ENCODE measurements around the gene DCLK2. TPM values are rescaled to one million over a fixed set of nuclear protein-coding genes. Genes with fewer than 3 reads are reported as not detected.

DCLK2 gene
- total RNA-seq, 1 experiment from 2014 or later = 2.7 TPM

- no peak overlapping the region for H3K27ac ChIP-seq (ENCODE audit: low read depth, low read length)
- H3K79me2 ChIP-seq (ENCODE audit: insufficient read depth, low read length) = no peaks in the 10 kb centered on the region
- no peak for DNase-seq (ENCODE audit: low read depth, low spot score)
- intact Hi-C loops (cut with micrococcal nuclease) = no loop called here
- TF ChIP-seq SP1 (IDR thresholded peaks at IDR 0.05; ENCODE audit: low read depth) (no peak), ELF1 (IDR thresholded peaks at IDR 0.05; ENCODE audit: borderline replicate concordance, low read depth) (no peak), JUND (IDR thresholded peaks at IDR 0.05) (no peak)
- BruUV-seq (replicated peaks) = no TSS peak
- H3K9me3 ChIP-seq (ENCODE audit: control insufficient read depth in 1 of 2, insufficient read depth in 1 of 2, low read depth in 1 of 2, low read length in 2 of 2) = no peaks in the 10 kb centered on the region
- RAD21 ChIA-PET (ENCODE audit: low non-redundant PET in 1 of 2, low total read pairs in 2 of 2, uncharacterized antibody in 2 of 2, unreplicated experiment in 2 of 2) = no interaction called here
- POLR2A ChIA-PET = no interaction called here
- H3K27me3 ChIP-seq (ENCODE audit: insufficient read depth, low read length) = no peaks in the 10 kb centered on the region
- no peak overlapping the region for H3K4me3 ChIP-seq (replicated peaks in 1 of 2; ENCODE audit: low read depth in 1 of 2, low read length in 2 of 2)
- H3K9ac ChIP-seq (ENCODE audit: low read length) = no peak overlapping the region
- CTCF ChIA-PET = no interaction called here
- H2AFZ ChIP-seq (ENCODE audit: low read depth, low read length, poor library complexity, severe bottlenecking) = no peak overlapping the region
- H3K36me3 ChIP-seq (ENCODE audit: control insufficient read depth in 1 of 2, insufficient read depth in 2 of 2, low read length in 2 of 2) = no peaks in the 10 kb centered on the region
- no peaks in the 10 kb centered on the region for H3K9me2 ChIP-seq (ENCODE audit: insufficient read depth)
- H3K4me2 ChIP-seq (ENCODE audit: low read length) = no peak overlapping the region
- H4K20me1 ChIP-seq (ENCODE audit: insufficient read depth) = no peaks in the 10 kb centered on the region
- H3K4me1 ChIP-seq (ENCODE audit: control insufficient read depth in 1 of 2, insufficient read depth in 2 of 2, low read length in 2 of 2) = peaks cover 0 to 14% of the 10 kb centered on the region in 2 experiments; a peak in 3 of 4 replicates
- ATAC-seq = no peak
Measured at GRCh38 chr4:150235317-150235716, 157.1 kb downstream of the DCLK2 start.

GRCh38 chr4:150235808-150236271, 157.6 kb downstream of the DCLK2 start:
- Histone ChIP-seq H3K9me3 (ENCODE audit: control insufficient read depth in 1 of 2, insufficient read depth in 1 of 2, low read depth in 1 of 2, low read length in 2 of 2) (no peaks in the 10 kb centered on the region), H3K27me3 (ENCODE audit: insufficient read depth, low read length) (no peaks in the 10 kb centered on the region), H2AFZ (ENCODE audit: low read depth, low read length, poor library complexity, severe bottlenecking) (no peak overlapping the region), H3K79me2 (ENCODE audit: insufficient read depth, low read length) (no peaks in the 10 kb centered on the region), H3K9ac (ENCODE audit: low read length) (no peak overlapping the region), H4K20me1 (ENCODE audit: insufficient read depth) (no peaks in the 10 kb centered on the region), H3K36me3 (ENCODE audit: control insufficient read depth in 1 of 2, insufficient read depth in 2 of 2, low read length in 2 of 2) (no peaks in the 10 kb centered on the region), H3K4me1 (ENCODE audit: control insufficient read depth in 1 of 2, insufficient read depth in 2 of 2, low read length in 2 of 2) (peaks cover 0 to 14% of the 10 kb centered on the region in 2 experiments; a peak in 3 of 4 replicates), H3K27ac (ENCODE audit: low read depth, low read length) (no peak overlapping the region), H3K4me3 (replicated peaks in 1 of 2; ENCODE audit: low read depth in 1 of 2, low read length in 2 of 2) (no peak overlapping the region), H3K9me2 (ENCODE audit: insufficient read depth) (no peaks in the 10 kb centered on the region), H3K4me2 (ENCODE audit: low read length) (no peak overlapping the region)
- ChIA-PET POLR2A (no interaction called here), RAD21 (ENCODE audit: low non-redundant PET in 1 of 2, low total read pairs in 2 of 2, uncharacterized antibody in 2 of 2, unreplicated experiment in 2 of 2) (no interaction called here), CTCF (no interaction called here)
- intact Hi-C loops (cut with micrococcal nuclease) = no loop called here
- ATAC-seq (no peak), DNase-seq (ENCODE audit: low read depth, low spot score) (no peak)
- BruUV-seq (replicated peaks) = no TSS peak
- TF ChIP-seq ATF3 (IDR thresholded peaks at IDR 0.05) (no peak), MAX (IDR thresholded peaks at IDR 0.05) (no peak), ZFX (IDR thresholded peaks at IDR 0.05) (no peak), REST (IDR thresholded peaks at IDR 0.05; ENCODE audit: low read depth) (no peak), ZNF274 (IDR thresholded peaks at IDR 0.05; ENCODE audit: low read depth, low read length) (no peak), FOSL1 (IDR thresholded peaks at IDR 0.05; ENCODE audit: low read depth) (no peak), EZH2phosphoT487 (IDR thresholded peaks at IDR 0.05; ENCODE audit: borderline replicate concordance) (no peak), YY1 (IDR thresholded peaks at IDR 0.05; ENCODE audit: extremely low read depth, insufficient replicate concordance, low read depth, low read length) (no peak), TCF7L2 (IDR thresholded peaks at IDR 0.05; ENCODE audit: borderline replicate concordance, extremely low read depth, insufficient read depth, insufficient read length) (no peak), RAD21 (IDR thresholded peaks at IDR 0.05; ENCODE audit: low read depth) (no peak), ZBTB33 (IDR thresholded peaks at IDR 0.05; ENCODE audit: extremely low read depth, insufficient replicate concordance, low read length) (no peak), SIN3A (IDR thresholded peaks at IDR 0.05; ENCODE audit: low read depth) (no peak), CEBPB (IDR thresholded peaks at IDR 0.05; ENCODE audit: low read depth) (no peak), POLR2A (IDR thresholded peaks at IDR 0.05; ENCODE audit: borderline replicate concordance, extremely low read depth, insufficient read depth, insufficient read length) (no peak)

Data from HCT116 (cell line).